NCI-H146 treated with DMSO at 0.1 percent for 48 hours (cell line): ENCODE data around the gene EFNA3.

Experiments used
- DNase-seq: peaks from one replicate; lab custom pipeline; 2025; ENCODE audit not compliant: unreplicated experiment; lab: John Stamatoyannopoulos, UW

Gene EFNA3

DNA sequence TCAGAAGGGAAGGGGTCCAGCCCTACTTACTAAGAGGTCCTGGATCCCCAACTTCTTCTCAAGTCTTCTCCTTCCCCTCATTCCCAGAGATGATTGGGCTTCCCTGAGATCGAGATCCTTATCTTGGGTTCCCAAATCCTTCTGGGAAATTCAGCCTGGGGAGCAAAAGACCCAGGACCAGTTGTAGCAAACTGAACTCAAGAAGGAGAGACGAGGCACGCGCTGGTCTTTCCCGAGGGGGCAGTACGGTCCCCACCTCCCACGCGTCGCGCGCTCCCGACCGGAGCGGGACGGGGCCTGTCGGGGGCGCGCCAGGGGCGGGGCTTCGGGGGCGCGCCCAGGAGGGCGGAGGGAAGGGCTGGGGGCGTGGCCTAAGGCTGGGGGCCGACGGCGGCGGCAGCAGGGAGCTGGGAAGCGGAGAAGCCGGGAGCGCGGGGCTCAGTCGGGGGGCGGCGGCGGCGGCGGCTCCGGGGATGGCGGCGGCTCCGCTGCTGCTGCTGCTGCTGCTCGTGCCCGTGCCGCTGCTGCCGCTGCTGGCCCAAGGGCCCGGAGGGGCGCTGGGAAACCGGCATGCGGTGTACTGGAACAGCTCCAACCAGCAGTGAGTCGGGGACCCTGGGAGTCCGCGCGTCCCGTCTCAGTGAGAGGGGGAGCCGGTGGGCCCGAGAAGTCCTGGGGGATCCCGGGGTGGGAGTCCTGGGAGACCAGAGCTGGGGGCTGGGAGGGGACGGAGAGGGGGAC lies at the start of gene EFNA3:
Gene EFNA3, plus strand, starts transcription at position 369 of the 741 bp plus-strand sequence. Its CDS starts 105 bp downstream, at position 474.
- DNase-seq: no peak

GRCh38 chr1:155029513-155030242 lies 49.0 kb upstream of the EFNA3 start:
- no peak for DNase-seq

- no peak for DNase-seq
Observed at GRCh38 chr1:155030243-155030795, 48.3 kb upstream of the EFNA3 start.

DNA sequence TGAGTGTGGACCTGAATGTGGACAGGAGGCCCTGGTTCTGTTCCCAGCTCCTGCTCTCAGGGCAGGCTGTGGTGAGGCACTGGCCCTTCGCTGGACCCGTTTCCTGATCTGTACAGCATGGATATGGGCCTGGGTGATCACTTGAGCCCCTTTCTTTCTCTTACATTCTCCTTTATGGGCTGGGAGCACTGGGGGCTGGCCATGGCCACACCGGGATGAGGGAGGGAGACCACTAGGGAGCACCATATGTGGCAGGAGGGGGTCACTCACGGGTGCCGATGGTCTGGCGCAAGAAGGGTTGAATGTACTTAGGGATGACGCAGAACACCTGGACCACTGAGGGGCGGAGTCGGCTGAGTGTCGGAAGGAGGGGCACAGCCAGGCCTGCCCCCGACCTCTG lies 47.7 kb upstream of the EFNA3 start:
- no peak for DNase-seq

- no peak for DNase-seq
Observed at GRCh38 chr1:155032886-155033285, 45.8 kb upstream of the EFNA3 start.

DNA sequence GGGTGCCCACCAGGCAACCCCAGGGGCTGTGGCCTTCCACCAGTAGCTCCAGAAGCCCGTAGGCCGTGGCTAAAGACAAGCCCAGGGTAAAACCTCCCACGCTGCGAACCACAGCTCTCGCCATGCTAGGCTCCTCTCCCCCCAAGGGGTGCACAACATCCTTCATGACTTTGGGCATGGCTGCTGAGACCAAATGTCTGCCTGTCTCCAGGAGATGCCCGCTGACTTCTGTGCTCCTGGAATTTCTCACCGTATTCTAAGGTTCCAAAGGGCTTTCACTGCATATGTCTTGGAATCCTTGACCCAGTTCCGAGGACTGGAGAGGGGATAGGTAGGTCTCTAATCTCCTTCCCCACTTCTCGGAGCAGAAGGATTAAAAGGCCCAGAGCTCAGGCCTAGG lies 45.1 kb upstream of the EFNA3 start, which contains the start of the genes DCST1 and DCST2:
Gene DCST1, plus strand, starts transcription at position 301 of the 400 bp plus-strand sequence. CDS start 213 bp downstream, outside the sequence.
Gene DCST2, minus strand, starts transcription at position 258 of the 400 bp plus-strand sequence. Its CDS starts 80 bp downstream, at position 178.
- DNase-seq: no peak

DNA sequence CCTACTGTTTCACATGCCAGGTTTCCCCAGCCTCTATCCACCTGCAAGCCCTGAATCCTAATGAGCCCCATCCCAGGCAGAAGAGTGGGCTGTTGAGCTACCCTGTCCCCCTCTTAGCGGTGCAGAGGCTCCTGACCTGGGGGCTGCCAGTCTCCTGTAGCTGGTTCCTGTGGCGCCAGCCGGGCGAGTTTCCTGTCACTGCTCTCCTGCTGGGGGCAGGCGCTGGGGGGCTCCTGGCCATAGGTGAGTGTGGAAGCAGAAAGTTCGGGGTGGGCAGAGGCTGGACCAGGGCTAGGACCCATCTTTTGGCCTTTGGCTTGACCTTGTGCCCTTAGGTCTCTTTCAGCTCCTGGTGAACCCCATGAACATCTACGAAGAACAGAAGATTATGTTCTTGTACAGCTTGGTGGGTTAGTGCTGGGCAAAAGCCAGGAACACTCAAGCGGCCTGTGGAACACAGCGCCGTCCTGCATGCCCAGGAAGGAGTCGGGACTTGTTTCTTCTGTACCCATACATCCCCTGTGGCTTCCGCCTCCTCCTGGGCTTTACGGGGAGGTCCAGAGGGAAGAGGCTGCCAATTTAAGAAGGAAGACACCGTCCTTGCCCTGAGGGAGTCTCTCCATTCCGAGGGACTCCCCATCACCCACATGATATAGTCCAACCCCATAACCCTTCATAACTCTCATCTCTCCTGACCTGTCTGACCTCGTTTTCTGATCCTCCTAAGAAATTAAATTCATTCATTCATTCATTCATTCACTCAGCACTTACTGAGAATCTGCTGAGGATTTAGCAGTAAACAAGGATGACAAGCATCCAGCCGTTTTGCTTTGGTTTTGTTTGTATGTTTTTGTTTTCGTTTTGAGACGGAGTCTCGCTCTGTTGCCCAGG lies 44.1 kb upstream of the EFNA3 start:
- no peak for DNase-seq

GRCh38 chr1:155035936-155036335 lies 42.7 kb upstream of the EFNA3 start:
- DNase-seq: no peak

DNA sequence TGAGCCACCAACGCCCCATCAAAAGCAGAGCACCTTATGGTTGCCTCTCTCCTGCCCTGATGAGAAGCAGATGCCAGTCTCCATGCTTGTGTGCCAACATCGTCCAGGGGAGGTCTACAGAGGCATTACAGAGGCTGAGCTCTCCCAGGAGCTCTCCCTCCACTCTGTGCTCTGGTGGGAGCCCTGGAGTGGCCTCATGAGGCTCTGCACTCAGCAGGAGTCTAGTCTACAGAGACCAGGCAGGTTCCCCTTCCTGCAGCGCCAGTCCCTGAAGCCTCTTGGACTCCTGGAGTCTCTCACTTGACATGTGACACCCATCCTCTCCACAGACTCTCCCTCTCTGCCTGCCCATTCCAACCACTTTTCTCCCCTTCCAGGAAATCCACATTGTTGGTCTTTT lies 41.6 kb upstream of the EFNA3 start:
- no peak for DNase-seq

DNA sequence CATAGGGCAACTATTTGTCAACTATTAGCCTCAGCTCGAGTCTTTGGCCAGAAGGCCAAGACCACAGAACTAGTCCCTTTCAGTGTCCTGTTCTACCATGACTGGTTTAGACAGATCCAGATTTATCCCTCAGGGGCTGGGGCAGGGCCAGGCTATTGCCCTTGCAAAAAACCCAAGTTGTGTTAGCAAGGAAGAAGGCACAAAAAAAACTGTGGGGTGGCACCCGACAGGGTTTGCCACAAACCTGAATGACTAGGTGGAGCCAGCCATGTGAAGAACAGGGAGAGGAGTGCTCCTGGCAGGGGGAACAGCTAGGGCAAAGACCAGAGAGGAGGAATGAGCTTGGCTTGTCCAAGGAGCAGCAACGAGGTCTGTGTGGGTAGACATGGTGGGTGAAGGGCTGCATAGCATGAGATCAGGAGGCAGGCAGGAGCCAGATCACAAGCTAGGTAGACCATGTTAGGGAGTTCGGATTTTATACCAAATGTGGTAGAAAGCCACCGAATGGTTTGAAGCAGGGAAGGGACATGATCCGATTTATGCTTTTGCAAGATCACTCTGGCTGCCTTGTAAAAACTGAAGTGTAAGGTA lies 40.7 kb upstream of the EFNA3 start:
- DNase-seq: no peak

DNA sequence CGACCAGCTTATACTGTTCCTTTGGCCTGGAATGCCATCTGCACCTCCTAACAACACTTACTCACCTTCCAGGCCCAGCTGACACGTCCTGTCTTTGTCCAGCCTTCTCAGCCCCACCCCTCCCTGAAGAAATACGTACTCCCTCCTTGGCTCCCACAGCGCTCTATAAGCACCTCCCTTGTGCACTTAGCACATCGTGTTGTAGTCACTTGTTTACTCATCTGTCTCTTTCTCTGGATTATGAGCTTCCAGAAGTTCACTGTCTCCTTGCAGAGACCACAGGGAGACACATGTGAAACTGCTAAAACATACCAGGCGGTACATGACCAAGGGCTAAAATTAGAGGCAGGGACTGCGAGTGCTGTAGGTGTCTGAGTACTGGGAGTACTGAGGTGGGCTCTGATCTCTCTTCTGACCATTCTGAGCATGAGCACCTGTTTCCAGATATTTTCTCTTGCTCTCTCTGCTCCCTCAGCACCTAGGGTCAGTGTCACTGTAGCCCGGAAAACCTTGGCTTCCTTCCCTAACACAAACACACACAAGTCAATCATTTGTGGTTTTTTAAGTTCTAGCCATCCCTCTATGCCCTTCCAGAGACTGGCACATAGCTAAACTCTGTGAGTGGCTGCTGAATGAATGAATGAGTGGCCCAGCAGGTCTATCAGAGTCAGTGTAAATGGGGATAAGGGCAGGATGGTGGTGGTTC lies 39.9 kb upstream of the EFNA3 start:
- no peak for DNase-seq

GRCh38 chr1:155039308-155039669 lies 39.3 kb upstream of the EFNA3 start:
- DNase-seq: no peak

DNA sequence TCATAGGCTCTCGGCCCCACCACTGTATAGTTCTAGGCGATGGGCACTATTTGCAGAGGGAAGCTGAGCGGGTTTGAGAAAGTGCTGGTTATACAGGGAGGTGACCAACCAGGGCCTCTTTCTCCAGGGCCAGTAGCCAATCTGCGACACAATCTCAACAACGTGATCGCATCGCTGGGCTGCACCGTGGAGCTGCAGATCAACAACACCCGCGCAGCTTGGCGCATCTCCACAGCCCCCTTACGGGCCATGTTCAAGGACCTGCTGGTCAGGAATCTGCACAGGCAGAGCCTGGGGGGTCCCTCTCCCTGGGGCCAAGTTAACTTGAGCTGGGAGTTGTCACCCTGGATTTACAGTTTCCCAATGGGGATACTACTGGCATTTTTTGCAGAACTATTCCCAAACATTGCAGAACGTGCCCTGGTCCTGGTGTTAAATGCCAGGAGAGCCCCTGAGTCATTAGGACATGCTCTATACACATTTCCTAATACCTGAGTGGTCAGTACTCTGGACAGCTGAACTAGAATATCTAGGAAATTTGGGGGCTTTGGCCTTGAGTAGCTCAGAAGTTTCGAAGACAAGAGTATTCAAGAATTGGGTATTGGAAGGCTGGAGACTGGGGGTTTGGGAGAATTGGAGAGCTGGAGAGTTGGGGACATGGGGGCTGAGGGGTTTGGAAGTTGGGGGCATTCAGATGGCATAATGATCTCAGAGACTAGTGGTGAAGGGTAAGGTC lies 38.1 kb upstream of the EFNA3 start:
- DNase-seq: no peak

GRCh38 chr1:155042789-155043188 lies 35.8 kb upstream of the EFNA3 start:
- DNase-seq: no peak

DNA sequence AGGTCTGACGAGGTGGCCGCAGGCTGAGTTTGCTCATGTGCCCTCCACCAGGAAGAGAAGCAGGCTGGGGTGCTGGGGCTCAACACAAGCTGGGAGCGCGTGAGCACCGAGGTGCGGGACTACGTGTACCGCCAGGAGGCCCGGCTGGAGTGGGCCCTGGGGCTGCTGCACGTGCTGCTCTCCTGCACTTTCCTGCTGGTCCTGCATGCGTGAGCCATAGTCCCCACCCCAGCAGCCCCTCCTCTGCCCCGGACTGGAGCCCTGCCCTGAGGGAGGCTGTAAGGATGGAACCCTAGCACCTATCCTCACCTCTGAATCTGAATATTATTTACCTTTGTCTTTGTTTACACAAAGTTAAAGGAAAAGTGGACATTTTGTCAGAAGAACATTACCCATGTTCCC lies 35.3 kb upstream of the EFNA3 start:
- no peak for DNase-seq

GRCh38 chr1:155043793-155044192 lies 34.8 kb upstream of the EFNA3 start:
- no peak for DNase-seq

DNA sequence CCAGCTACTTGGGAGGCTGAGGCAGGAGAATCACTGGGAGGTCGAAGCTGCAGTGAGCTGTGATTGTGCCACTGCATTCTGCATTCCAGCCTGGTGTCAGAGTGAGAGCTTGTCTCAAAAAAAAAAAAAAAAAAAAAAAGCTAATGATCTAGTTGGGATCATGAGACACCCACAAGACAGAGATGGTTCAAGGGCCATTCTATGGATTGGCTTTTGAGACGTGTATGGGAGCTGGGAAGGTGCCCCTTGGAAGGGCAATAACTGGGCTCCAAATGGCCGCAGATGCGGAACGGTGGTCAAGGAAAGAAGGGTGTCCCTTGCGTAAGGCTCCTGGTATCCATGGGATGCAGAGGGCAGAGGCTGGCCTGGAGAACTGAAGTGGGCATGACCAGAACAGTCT lies 34.3 kb upstream of the EFNA3 start:
- no peak for DNase-seq

- peak; percentile 60 for DNase-seq
Observed at GRCh38 chr1:155044812-155045657, 33.6 kb upstream of the EFNA3 start.
